OCI-LY1 (cell line): ENCODE data around the gene SH3PXD2A.

Source experiments
- H2AFZ ChIP-seq: fragments of 200-600 bp; sonication (generic), shearing (Covaris generic); 2 replicates; pipeline ENCODE4 v1.6.0; 2014; ENCODE audit warnings: antibody characterized with exemption, mild to moderate bottlenecking, low read length
- H3F3A ChIP-seq: fragments of 200-600 bp; sonication (generic), shearing (Covaris generic); 2 replicates; pipeline ENCODE4 v1.6.0; 2014; ENCODE audit warnings: mild to moderate bottlenecking, antibody characterized with exemption, low read length, moderate library complexity; ENCODE audit not compliant: insufficient read depth
- H3K27ac ChIP-seq: fragments of 200-600 bp; sonication (generic); 2 replicates; pipeline ENCODE4 v1.5.1; 2014; ENCODE audit warnings: low read length, mixed run types, mild to moderate bottlenecking, low read depth; ENCODE audit not compliant: poor library complexity, severe bottlenecking
- H3K27me3 ChIP-seq: fragments of 200-600 bp; sonication (generic); 2 replicates; pipeline ENCODE4 v1.6.0; 2014; ENCODE audit warnings: antibody characterized with exemption, mild to moderate bottlenecking, low read length, moderate library complexity; ENCODE audit not compliant: insufficient read depth
- H3K36me3 ChIP-seq: fragments of 200-600 bp; sonication (generic); 2 replicates; pipeline ENCODE4 v1.6.1; 2014; ENCODE audit warnings: mild to moderate bottlenecking, antibody characterized with exemption, low read length, moderate library complexity, mixed read lengths; ENCODE audit not compliant: insufficient read depth
- H3K4me1 ChIP-seq: fragments of 200-600 bp; sonication (generic); 2 replicates; pipeline ENCODE4 v1.5.1; 2014; ENCODE audit warnings: mild to moderate bottlenecking, low read length, moderate library complexity; ENCODE audit not compliant: insufficient read depth, severe bottlenecking
- H3K4me2 ChIP-seq: fragments of 200-600 bp; sonication (generic), shearing (Covaris generic); 2 replicates; pipeline ENCODE4 v1.6.1; 2014; ENCODE audit warnings: low read length
- H3K4me3 ChIP-seq: fragments of 200-600 bp; sonication (generic); 2 replicates; pipeline ENCODE4 v1.5.1; 2014; ENCODE audit warnings: low read length, low read depth, mild to moderate bottlenecking, mixed read lengths; ENCODE audit not compliant: poor library complexity, severe bottlenecking
- H3K79me2 ChIP-seq: fragments of 200-600 bp; shearing (Covaris generic); 2 replicates; pipeline ENCODE4 v1.6.1; 2016; ENCODE audit warnings: mixed run types, low read length, mixed read lengths; ENCODE audit not compliant: insufficient read depth
- H3K9ac ChIP-seq: fragments of 200-600 bp; sonication (generic), shearing (Covaris generic); 2 replicates; pipeline ENCODE4 v1.6.1; 2014; ENCODE audit warnings: mild to moderate bottlenecking, low read length, mixed read lengths
- H3K9me2 ChIP-seq: fragments of 200-600 bp; sonication (generic), shearing (Covaris generic); 2 replicates; pipeline ENCODE4 v1.6.1; 2014; ENCODE audit warnings: low read depth, mild to moderate bottlenecking, low read length, mixed read lengths
- H3K9me3 ChIP-seq: fragments of 200-600 bp; shearing (Covaris generic); 2 replicates; pipeline ENCODE4 v1.6.1; 2014; ENCODE audit warnings: low read length, mixed read lengths
- H4K20me1 ChIP-seq: fragments of 200-600 bp; sonication (generic), shearing (Covaris generic); 2 replicates; pipeline ENCODE4 v1.6.0; 2016; ENCODE audit warnings: mild to moderate bottlenecking, low read length; ENCODE audit not compliant: insufficient read depth
- CTCF ChIP-seq: fragments of 200-600 bp; sonication (generic), shearing (Covaris generic); IDR thresholded peaks from 2 replicates; pipeline ENCODE4 v1.5.1; 2017; ENCODE audit warnings: mild to moderate bottlenecking, antibody characterized with exemption, low read length, moderate library complexity, mixed read lengths
- EZH2 ChIP-seq: fragments of 200-600 bp; sonication (generic), shearing (Covaris generic); IDR thresholded peaks from 2 replicates; pipeline ENCODE4 v1.8.0; 2017; ENCODE audit warnings: borderline replicate concordance, mixed run types, mild to moderate bottlenecking, antibody characterized with exemption, low read length, moderate library complexity, mixed read lengths

Gene SH3PXD2A

GRCh38 chr10:103849212-103849877, 6.0 kb downstream of the SH3PXD2A start:
- H3K9me3 ChIP-seq: no peaks in the 10 kb centered on the region
- H3K9ac ChIP-seq: no peak overlapping the region
- H3K27me3 ChIP-seq: no peaks in the 10 kb centered on the region
- no peaks in the 10 kb centered on the region for H3K79me2 ChIP-seq
- no peaks in the 10 kb centered on the region for H4K20me1 ChIP-seq
- H3F3A ChIP-seq: no peaks in the 10 kb centered on the region
- no peaks in the 10 kb centered on the region for H3K9me2 ChIP-seq
- H3K4me3 ChIP-seq: no peak overlapping the region
- TF ChIP-seq CTCF: no peak
- TF ChIP-seq EZH2: no peak
- no peak overlapping the region for H3K4me2 ChIP-seq
- H3K27ac ChIP-seq: no peak overlapping the region
- no peak overlapping the region for H2AFZ ChIP-seq
- H3K4me1 ChIP-seq: peaks cover 12% of the 10 kb centered on the region
- no peaks in the 10 kb centered on the region for H3K36me3 ChIP-seq

GRCh38 chr10:103847909-103848468, 7.4 kb downstream of the SH3PXD2A start:
- H3K9ac ChIP-seq: no peak overlapping the region
- no peaks in the 10 kb centered on the region for H3K36me3 ChIP-seq
- H3K4me3 ChIP-seq: no peak overlapping the region
- H3K27ac ChIP-seq: no peak overlapping the region
- H3K9me2 ChIP-seq: no peaks in the 10 kb centered on the region
- no peaks in the 10 kb centered on the region for H3K27me3 ChIP-seq
- H3K9me3 ChIP-seq: no peaks in the 10 kb centered on the region
- no peaks in the 10 kb centered on the region for H4K20me1 ChIP-seq
- no peaks in the 10 kb centered on the region for H3K79me2 ChIP-seq
- H3K4me2 ChIP-seq: no peak overlapping the region
- peaks cover 8% of the 10 kb centered on the region for H3K4me1 ChIP-seq
- H2AFZ ChIP-seq: no peak overlapping the region
- H3F3A ChIP-seq: no peaks in the 10 kb centered on the region
- TF ChIP-seq EZH2: no peak
- no peak for TF ChIP-seq CTCF

GRCh38 chr10:103847346-103847745, 8.0 kb downstream of the SH3PXD2A start:
- Histone ChIP-seq H3K27ac (no peak overlapping the region), H3K27me3 (no peaks in the 10 kb centered on the region), H3K9me2 (no peaks in the 10 kb centered on the region), H4K20me1 (no peaks in the 10 kb centered on the region), H3F3A (no peaks in the 10 kb centered on the region), H3K9me3 (no peaks in the 10 kb centered on the region), H3K4me3 (no peak overlapping the region), H3K79me2 (no peaks in the 10 kb centered on the region), H3K9ac (no peak overlapping the region), H3K4me1 (peaks cover 8% of the 10 kb centered on the region), H3K36me3 (no peaks in the 10 kb centered on the region), H2AFZ (no peak overlapping the region), H3K4me2 (no peak overlapping the region)
- TF ChIP-seq EZH2: no peak
- TF ChIP-seq CTCF: no peak
